Endothelial cell of umbilical vein (primary cell): ENCODE measurements around the gene TDP1. TPM values are rescaled to one million over a fixed set of nuclear protein-coding genes. Genes with fewer than 3 reads are reported as not detected.

Source experiments
- BruUV-seq: library from RNA; stranded (reverse); fragments of 400-500 nt; replicated peaks from 2 replicates; lab custom pipeline; 2021; lab: Mats Ljungman, UMichigan
- CTCF ChIA-PET: fragments of 300-600, 350-600 bp; sonication (Branson Sonifier 250); formaldehyde crosslinking; loops from one replicate; lab custom pipeline; 2021; ENCODE audit warnings: antibody characterized with exemption, inconsistent platforms; lab: Charles Lee
- POLR2A ChIA-PET: fragments of 300-600, 350-600 bp; sonication (Branson Sonifier 250); formaldehyde crosslinking; loops from one replicate; lab custom pipeline; 2021; ENCODE audit warnings: antibody characterized with exemption, inconsistent platforms; lab: Charles Lee
- DNase-seq: peaks from one replicate; pipeline ENCODE4 v3.0.0-alpha.2; 2011; ENCODE audit warnings: low read depth, low spot score
- FAIRE-seq: peaks from 2 replicates; lab custom pipeline; 2011; peaks lifted over from hg19 to GRCh38; lab: Jason Lieb, UNC
- H2AFZ ChIP-seq: 2 replicates; pipeline ENCODE4 v1.6.0; 2012; ENCODE audit warnings: low read depth, low read length, control low read depth, inconsistent platforms
- H3K27ac ChIP-seq: 2 replicates; pipeline ENCODE4 v1.5.1; 2011; ENCODE audit warnings: low read depth, mild to moderate bottlenecking, control low read depth, low read length, moderate library complexity; ENCODE audit not compliant: insufficient read depth
- H3K27me3 ChIP-seq, 2 experiments: 2 replicates each; pipeline versions ENCODE4 v1.6.0 to v1.6.1; 2011; ENCODE audit warnings: low read length in 2 of 2, mixed read lengths in 1 of 2; ENCODE audit not compliant: control insufficient read depth in 2 of 2, insufficient read depth in 2 of 2
- H3K36me3 ChIP-seq, 2 experiments: 2 replicates in 1 of 2; 3 replicates in 1 of 2; pipeline ENCODE4 v1.5.1; 2011; ENCODE audit warnings: low read length in 2 of 2, mild to moderate bottlenecking in 1 of 2, moderate library complexity in 1 of 2; ENCODE audit not compliant: control insufficient read depth in 2 of 2, insufficient read depth in 2 of 2; ENCODE audit errors: extremely low read depth in 1 of 2
- H3K4me1 ChIP-seq: 3 replicates; pipeline ENCODE4 v1.5.1; 2011; ENCODE audit warnings: mild to moderate bottlenecking, low read length; ENCODE audit not compliant: control insufficient read depth, insufficient read depth; ENCODE audit errors: extremely low read depth
- H3K4me2 ChIP-seq: 2 replicates; pipeline ENCODE4 v1.6.1; 2011; ENCODE audit warnings: low read length, control low read depth, mixed read lengths; ENCODE audit not compliant: insufficient read depth
- H3K4me3 ChIP-seq, 3 experiments: fragments of 200-600 bp in 1 of 3; sonication (generic), shearing (Covaris generic) in 1 of 3; replicated peaks in 1 of 3; 2 replicates each; pipeline ENCODE4 v1.5.1; 2011 to 2016; ENCODE audit warnings: control low read depth in 3 of 3, low read length in 3 of 3, mild to moderate bottlenecking in 2 of 3, inconsistent platforms in 1 of 3, low read depth in 1 of 3, moderate library complexity in 1 of 3; ENCODE audit not compliant: insufficient read depth in 1 of 3
- H3K79me2 ChIP-seq: 2 replicates; pipeline ENCODE4 v1.6.0; 2012; ENCODE audit warnings: low read length, inconsistent platforms; ENCODE audit not compliant: control insufficient read depth, insufficient read depth
- H3K9ac ChIP-seq: replicated peaks from 2 replicates; pipeline ENCODE3; 2011; ENCODE audit warnings: low read length, control low read depth; ENCODE audit not compliant: insufficient read depth; ENCODE audit errors: extremely low read depth
- H3K9me1 ChIP-seq: replicated peaks from 3 replicates; pipeline ENCODE4 v1.6.0; 2011; ENCODE audit warnings: mild to moderate bottlenecking, low read length; ENCODE audit not compliant: control insufficient read depth, insufficient read depth; ENCODE audit errors: extremely low read depth
- H3K9me3 ChIP-seq: replicated peaks from 2 replicates; pipeline ENCODE4 v1.5.1; 2012; ENCODE audit warnings: low read length, inconsistent platforms; ENCODE audit not compliant: control insufficient read depth, insufficient read depth
- H4K20me1 ChIP-seq: replicated peaks from 2 replicates; pipeline ENCODE3; 2011; ENCODE audit warnings: mild to moderate bottlenecking, low read length; ENCODE audit not compliant: control insufficient read depth, insufficient read depth; ENCODE audit errors: extremely low read depth
- EZH2 ChIP-seq: IDR thresholded peaks from 2 replicates; pipeline ENCODE4 v1.6.1; 2012; ENCODE audit warnings: borderline replicate concordance, low read depth, mild to moderate bottlenecking, moderate library complexity, low read length, inconsistent platforms; ENCODE audit not compliant: severe bottlenecking
- FOS ChIP-seq: IDR thresholded peaks from 2 replicates; pipeline ENCODE4 v1.6.1; 2011; ENCODE audit warnings: mild to moderate bottlenecking, low read length, moderate library complexity, borderline replicate concordance; ENCODE audit not compliant: insufficient read depth
- GATA2 ChIP-seq: IDR thresholded peaks from 2 replicates; pipeline ENCODE4 v1.7.0; 2011; ENCODE audit warnings: low read depth, mild to moderate bottlenecking, moderate library complexity, mixed read lengths, low read length; ENCODE audit not compliant: insufficient read length, insufficient read depth
- JUN ChIP-seq: IDR thresholded peaks from 2 replicates; pipeline ENCODE4 v1.6.1; 2011; ENCODE audit warnings: borderline replicate concordance, low read depth; ENCODE audit not compliant: insufficient read length, insufficient read depth
- MYC ChIP-seq: IDR thresholded peaks from one replicate; pipeline ENCODE4 v1.6.1; 2011; ENCODE audit warnings: mild to moderate bottlenecking, low read depth, low read length
- POLR2A ChIP-seq: IDR thresholded peaks from 2 replicates; pipeline ENCODE4 v1.6.1; 2012; ENCODE audit warnings: low read depth, mild to moderate bottlenecking, control low read depth, low read length
- POLR2AphosphoS5 ChIP-seq: IDR thresholded peaks from 2 replicates; pipeline ENCODE4 v1.6.1; 2012; ENCODE audit warnings: low read depth, mild to moderate bottlenecking, control low read depth, low read length, moderate library complexity; ENCODE audit not compliant: insufficient read depth
- dilution Hi-C: fragments of 300-500 bp; cut with MboI; formaldehyde crosslinking; loops from one replicate; pipeline ENCODE4 v1.15.0; 2019; ENCODE audit warnings: low sequenced_read_pairs; ENCODE audit not compliant: extremely low pct_ligation_motif_present
- intact Hi-C: fragments of 100-400 bp; cut with micrococcal nuclease; formaldehyde crosslinking; loops from one replicate; pipeline ENCODE4 v1.10.0; 2022
- polyA plus RNA-seq, 4 experiments: library from polyadenylated mRNA; depleted of rRNA in 3 of 4; stranded (reverse) in 3 of 4; unstranded in 1 of 4; fragments of >200 nt; gene quantifications; 2 replicates each; pipeline versions ENCODE4 v1.2.1 to v1.2.3, GENCODE V29; 2011 to 2012; ENCODE audit warnings: missing spikeins in 1 of 4
- total RNA-seq: library from RNA; stranded (reverse); gene quantifications from 2 replicates; pipeline ENCODE4 v1.2.3, GENCODE V29; 2021
- TF ChIP-seq, protein P1 (sequence below), 2 donors: IDR thresholded peaks; 1 replicate in 1 of 2; 2 replicates in 1 of 2; pipeline ENCODE4 v1.5.1; 2011; ENCODE audit warnings: low read length in 2 of 2, mild to moderate bottlenecking in 2 of 2, moderate library complexity in 2 of 2, control low read depth in 1 of 2, inconsistent platforms in 1 of 2, low read depth in 1 of 2; ENCODE audit not compliant: insufficient read depth in 1 of 2; ENCODE audit errors: extremely low read depth in 1 of 2

Gene TDP1
- total and polyA plus RNA-seq, 2 donors (not counting 3 experiments of a cell fraction or from before 2014, with no cell fraction given) = 14.1 to 30.5 TPM

DNA sequence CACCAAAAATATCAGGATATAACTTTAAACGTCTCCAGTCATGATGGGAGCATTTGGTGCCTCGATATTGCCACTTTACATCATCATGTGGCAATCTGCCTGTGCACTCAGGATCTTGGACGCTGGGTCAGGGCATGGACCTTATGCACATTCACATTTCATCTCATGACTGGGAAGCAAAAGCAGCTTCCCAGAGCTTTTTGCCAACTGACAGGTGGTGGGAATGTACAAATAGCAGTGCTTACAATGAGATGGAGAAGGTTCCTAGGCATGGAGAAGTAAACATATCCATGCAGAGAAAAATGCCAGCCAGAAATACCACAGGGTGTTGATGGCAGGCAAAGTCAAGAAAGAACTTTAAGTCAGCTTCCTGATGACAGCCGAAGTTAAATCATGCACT, 31.5 kb upstream of the TDP1 start:
- no peak overlapping the region for H3K4me3 ChIP-seq
- H3K4me1 ChIP-seq = peaks cover 34% of the 10 kb centered on the region
- H3K79me2 ChIP-seq = no peaks in the 10 kb centered on the region
- no peaks in the 10 kb centered on the region for H3K36me3 ChIP-seq
- DNase-seq (no peak), FAIRE-seq (no peak)
- no peaks in the 10 kb centered on the region for H3K9me3 ChIP-seq
- dilution Hi-C loops = no loop called here
- ChIA-PET CTCF (interaction anchor here (0.6 to 7.4 kb wide), 2 partner anchors 15 to 313 kb away, joined by 3 to 64 read pairs; no protein-coding TSS in a partner anchor), POLR2A (no interaction called here)
- H4K20me1 ChIP-seq = no peaks in the 10 kb centered on the region
- no peak overlapping the region for H3K4me2 ChIP-seq
- H3K27me3 ChIP-seq = no peaks in the 10 kb centered on the region
- TF ChIP-seq FOS (no peak), POLR2A (no peak), GATA2 (no peak), MYC (no peak), EZH2 (no peak), POLR2AphosphoS5 (no peak), JUN (no peak)
- TF ChIP-seq, protein P1, sequence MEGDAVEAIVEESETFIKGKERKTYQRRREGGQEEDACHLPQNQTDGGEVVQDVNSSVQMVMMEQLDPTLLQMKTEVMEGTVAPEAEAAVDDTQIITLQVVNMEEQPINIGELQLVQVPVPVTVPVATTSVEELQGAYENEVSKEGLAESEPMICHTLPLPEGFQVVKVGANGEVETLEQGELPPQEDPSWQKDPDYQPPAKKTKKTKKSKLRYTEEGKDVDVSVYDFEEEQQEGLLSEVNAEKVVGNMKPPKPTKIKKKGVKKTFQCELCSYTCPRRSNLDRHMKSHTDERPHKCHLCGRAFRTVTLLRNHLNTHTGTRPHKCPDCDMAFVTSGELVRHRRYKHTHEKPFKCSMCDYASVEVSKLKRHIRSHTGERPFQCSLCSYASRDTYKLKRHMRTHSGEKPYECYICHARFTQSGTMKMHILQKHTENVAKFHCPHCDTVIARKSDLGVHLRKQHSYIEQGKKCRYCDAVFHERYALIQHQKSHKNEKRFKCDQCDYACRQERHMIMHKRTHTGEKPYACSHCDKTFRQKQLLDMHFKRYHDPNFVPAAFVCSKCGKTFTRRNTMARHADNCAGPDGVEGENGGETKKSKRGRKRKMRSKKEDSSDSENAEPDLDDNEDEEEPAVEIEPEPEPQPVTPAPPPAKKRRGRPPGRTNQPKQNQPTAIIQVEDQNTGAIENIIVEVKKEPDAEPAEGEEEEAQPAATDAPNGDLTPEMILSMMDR (IDR thresholded peaks at IDR 0.05; ENCODE audit: extremely low read depth in 1 of 2, insufficient read depth in 1 of 2, low read depth in 1 of 2, low read length in 2 of 2) = no peak
- H3K9me1 ChIP-seq = no peaks in the 10 kb centered on the region
- no TSS peak for BruUV-seq
- no peak overlapping the region for H2AFZ ChIP-seq
- no peak overlapping the region for H3K27ac ChIP-seq
- no peak overlapping the region for H3K9ac ChIP-seq
- intact Hi-C loops = no loop called here
